IMR-90 (cell line): Measurements from ENCODE around the gene MS4A15. TPM values are rescaled to one million over a fixed set of nuclear protein-coding genes. Genes with fewer than 3 reads are reported as not detected.
A peak's percentile ranks its signal among the peaks of the same experiment; 100 is the strongest.

Source experiments
- ATAC-seq: fragments of 200-7000 bp; cut with Tn5 transposase; 2 replicates; pipeline ENCODE4 v1.9.1; 2020; ENCODE audit warnings: low read depth, mild to moderate bottlenecking, moderate library complexity
- BruUV-seq: library from RNA; stranded (reverse); fragments of 400-500 nt; replicated peaks from 2 replicates; lab custom pipeline; 2021; lab: Mats Ljungman, UMichigan
- CTCF ChIA-PET: fragments of 300-600 bp; formaldehyde crosslinking; extraction: SDS; loops from one replicate; lab custom pipeline; 2021; ENCODE audit warnings: antibody characterized with exemption; lab: Yijun Ruan, JAX
- POLR2A ChIA-PET: fragments of 300-600 bp; sonication (Branson Sonifier 250); formaldehyde crosslinking; loops from one replicate; lab custom pipeline; 2022; ENCODE audit warnings: antibody characterized with exemption; ENCODE audit not compliant: unreplicated experiment; lab: Charles Lee
- DNase-seq: peaks from one replicate; pipeline ENCODE4 v3.0.0; 2013
- H2AFZ ChIP-seq: replicated peaks from 2 replicates; pipeline ENCODE3; 2013; ENCODE audit warnings: low read length, mild to moderate bottlenecking; ENCODE audit not compliant: poor library complexity
- H2AK5ac ChIP-seq: 2 replicates; pipeline ENCODE4 v1.6.1; 2013; ENCODE audit warnings: low read depth, low read length, inconsistent platforms
- H2AK9ac ChIP-seq: replicated peaks from 2 replicates; pipeline ENCODE3; 2013; ENCODE audit warnings: mild to moderate bottlenecking, low read depth, low read length, moderate library complexity; ENCODE audit not compliant: poor library complexity
- H2BK120ac ChIP-seq: 2 replicates; pipeline ENCODE4 v1.6.1; 2013; ENCODE audit warnings: low read depth, low read length, inconsistent platforms
- H2BK15ac ChIP-seq: 3 replicates; pipeline ENCODE4 v1.6.1; 2013; ENCODE audit warnings: low read depth, low read length, inconsistent platforms
- H2BK20ac ChIP-seq: 2 replicates; pipeline ENCODE4 v1.6.1; 2013; ENCODE audit warnings: low read depth, mild to moderate bottlenecking, inconsistent platforms, low read length, moderate library complexity
- H2BK5ac ChIP-seq: 2 replicates; pipeline ENCODE4 v1.6.1; 2013; ENCODE audit warnings: mild to moderate bottlenecking, low read depth, low read length, inconsistent platforms; ENCODE audit not compliant: poor library complexity, severe bottlenecking
- H3K14ac ChIP-seq: replicated peaks from 2 replicates; pipeline ENCODE4 v1.6.1; 2013; ENCODE audit warnings: low read depth, low read length, inconsistent platforms
- H3K18ac ChIP-seq: 2 replicates; pipeline ENCODE4 v1.6.1; 2013; ENCODE audit warnings: low read depth, low read length, control low read depth
- H3K23ac ChIP-seq: 2 replicates; pipeline ENCODE4 v1.6.1; 2013; ENCODE audit warnings: low read depth, low read length, inconsistent platforms
- H3K27ac ChIP-seq: 2 replicates; pipeline ENCODE4 v1.5.1; 2013; ENCODE audit warnings: mild to moderate bottlenecking, control low read depth, low read length; ENCODE audit not compliant: insufficient read depth
- H3K27me3 ChIP-seq: 2 replicates; pipeline ENCODE4 v1.6.1; 2013; ENCODE audit warnings: low read length; ENCODE audit not compliant: control insufficient read depth, insufficient read depth
- H3K36me3 ChIP-seq: 2 replicates; pipeline ENCODE4 v1.6.1; 2013; ENCODE audit warnings: low read length, mixed read lengths; ENCODE audit not compliant: control insufficient read depth, insufficient read depth
- H3K4ac ChIP-seq: 2 replicates; pipeline ENCODE4 v1.6.1; 2013; ENCODE audit warnings: low read depth, low read length, inconsistent platforms
- H3K4me1 ChIP-seq: 2 replicates; pipeline ENCODE4 v1.6.1; 2013; ENCODE audit warnings: low read length, mixed read lengths; ENCODE audit not compliant: control insufficient read depth, insufficient read depth
- H3K4me2 ChIP-seq: 2 replicates; pipeline ENCODE4 v1.6.1; 2013; ENCODE audit warnings: low read depth, mild to moderate bottlenecking, control low read depth, low read length, moderate library complexity
- H3K4me3 ChIP-seq: 2 replicates; pipeline ENCODE4 v1.5.1; 2013; ENCODE audit warnings: low read depth, mild to moderate bottlenecking, control low read depth, low read length, moderate library complexity; ENCODE audit not compliant: insufficient read depth
- H3K56ac ChIP-seq: 2 replicates; pipeline ENCODE4 v1.6.1; 2013; ENCODE audit warnings: low read length, inconsistent platforms; ENCODE audit not compliant: insufficient read depth; ENCODE audit errors: extremely low read depth
- H3K79me1 ChIP-seq, 2 experiments: 2 replicates each; pipeline ENCODE4 v1.6.1; 2013; ENCODE audit warnings: low read length in 2 of 2, inconsistent platforms in 1 of 2, low read depth in 1 of 2
- H3K9ac ChIP-seq: 2 replicates; pipeline ENCODE4 v1.6.1; 2013; ENCODE audit warnings: low read depth, low read length, control low read depth
- H3K9me1 ChIP-seq: 2 replicates; pipeline ENCODE4 v1.6.1; 2013; ENCODE audit warnings: low read length, inconsistent platforms; ENCODE audit not compliant: insufficient read depth
- H3K9me3 ChIP-seq: 2 replicates; pipeline ENCODE4 v1.6.1; 2013; ENCODE audit warnings: low read length; ENCODE audit not compliant: control insufficient read depth, insufficient read depth
- H4K20me1 ChIP-seq: 2 replicates; pipeline ENCODE4 v1.6.1; 2013; ENCODE audit warnings: low read length, inconsistent platforms; ENCODE audit not compliant: insufficient read depth
- H4K5ac ChIP-seq: 2 replicates; pipeline ENCODE4 v1.6.1; 2013; ENCODE audit warnings: mild to moderate bottlenecking, low read depth, low read length, control low read depth
- H4K8ac ChIP-seq, 2 experiments: 2 replicates each; pipeline ENCODE4 v1.6.1; 2013; ENCODE audit warnings: low read depth in 2 of 2, low read length in 2 of 2, control low read depth in 1 of 2, inconsistent platforms in 1 of 2
- H4K91ac ChIP-seq: 2 replicates; pipeline ENCODE4 v1.6.1; 2013; ENCODE audit warnings: low read depth, low read length, inconsistent platforms; ENCODE audit not compliant: insufficient read depth
- BHLHE40 ChIP-seq: fragments of 150-350 bp; IDR thresholded peaks from 2 replicates; pipeline ENCODE4 v1.6.1; 2016; ENCODE audit warnings: mild to moderate bottlenecking, low read depth, low read length
- CEBPB ChIP-seq: IDR thresholded peaks from 2 replicates; pipeline ENCODE4 v1.6.1; 2012; ENCODE audit warnings: low read depth, low read length, improper control_type of control experiment
- CHD1 ChIP-seq: IDR thresholded peaks from 2 replicates; pipeline ENCODE4 v1.6.1; 2012; ENCODE audit warnings: low read depth, low read length, improper control_type of control experiment
- CTCF ChIP-seq: conservative IDR thresholded peaks from 2 replicates; pipeline ENCODE4 v1.5.1; 2012; ENCODE audit warnings: mild to moderate bottlenecking, low read depth, low read length, improper control_type of control experiment
- FOS ChIP-seq: fragments of 150-350 bp; IDR thresholded peaks from 2 replicates; pipeline ENCODE4 v1.6.1; 2016; ENCODE audit warnings: low read depth, low read length
- MAFK ChIP-seq: IDR thresholded peaks from 2 replicates; pipeline ENCODE4 v1.6.1; 2012; ENCODE audit warnings: low read depth, low read length, improper control_type of control experiment
- MAZ ChIP-seq: IDR thresholded peaks from 2 replicates; pipeline ENCODE4 v1.6.1; 2012; ENCODE audit warnings: low read depth, mild to moderate bottlenecking, low read length, improper control_type of control experiment, moderate library complexity, borderline replicate concordance
- MXI1 ChIP-seq: IDR thresholded peaks from 2 replicates; pipeline ENCODE4 v1.6.1; 2012; ENCODE audit warnings: low read depth, mild to moderate bottlenecking, low read length, moderate library complexity, borderline replicate concordance
- NFE2L2 ChIP-seq: fragments of 150-350 bp; IDR thresholded peaks from 2 replicates; pipeline ENCODE4 v1.6.1; 2016; ENCODE audit warnings: low read depth, mild to moderate bottlenecking, low read length
- POLR2A ChIP-seq: IDR thresholded peaks from 2 replicates; pipeline ENCODE4 v1.6.1; 2012; ENCODE audit warnings: mild to moderate bottlenecking, low read depth, low read length
- RAD21 ChIP-seq: IDR thresholded peaks from 2 replicates; pipeline ENCODE4 v1.6.1; 2012; ENCODE audit warnings: low read length, improper control_type of control experiment
- RCOR1 ChIP-seq: IDR thresholded peaks from 2 replicates; pipeline ENCODE4 v1.6.1; 2012; ENCODE audit warnings: mild to moderate bottlenecking, low read length, improper control_type of control experiment; ENCODE audit not compliant: insufficient replicate concordance
- RFX5 ChIP-seq: IDR thresholded peaks from 2 replicates; pipeline ENCODE4 v1.8.0; 2012; ENCODE audit warnings: low read depth, mild to moderate bottlenecking, low read length, moderate library complexity
- SMC3 ChIP-seq: fragments of 150-350 bp; IDR thresholded peaks from 2 replicates; pipeline ENCODE4 v1.6.1; 2016; ENCODE audit warnings: low read depth, mild to moderate bottlenecking, antibody characterized with exemption, low read length, moderate library complexity
- WGBS, 2 experiments: methylation state at CpG; one replicate each; pipeline versions ENCODE4 v1.1.5 to v1.1.7; 2013; ENCODE audit warnings: missing lambda C conversion rate in 2 of 2; ENCODE audit not compliant: insufficient read length in 1 of 2; ENCODE audit errors: extremely low coverage in 2 of 2; 5-methylcytosine and 5-hydroxymethylcytosine counted together
- dilution Hi-C: fragments of 300-500 bp; cut with HindIII; formaldehyde crosslinking; loops from one replicate; pipeline ENCODE4 v1.14.3; 2018; ENCODE audit warnings: low sequenced_read_pairs; ENCODE audit not compliant: unreplicated experiment
- in situ Hi-C: fragments of 300-500 bp; cut with MboI; formaldehyde crosslinking; loops from 3 replicates; pipeline ENCODE4 v1.14.3; 2019; ENCODE audit warnings: low sequenced_read_pairs, inconsistent platforms, mixed read lengths
- intact Hi-C: fragments of 100-400 bp; cut with micrococcal nuclease; formaldehyde crosslinking; loops from 2 replicates; pipeline ENCODE4 v1.10.0; 2022
- polyA plus RNA-seq, 3 experiments: library from polyadenylated mRNA; depleted of rRNA; stranded (reverse); fragments of >200 nt; gene quantifications; 2 replicates each; pipeline ENCODE4 v1.2.3, GENCODE V29; 2012; ENCODE audit warnings: low replicate concordance in 1 of 3
- total RNA-seq: library from RNA; depleted of rRNA; stranded (reverse); fragments of >200 nt; gene quantifications from 2 replicates; pipeline ENCODE4 v1.2.3, GENCODE V29; 2012
- TF ChIP-seq, protein P1 (sequence below): fragments of 150-350 bp; IDR thresholded peaks from 2 replicates; pipeline ENCODE4 v1.6.1; 2016; ENCODE audit warnings: low read depth, mild to moderate bottlenecking, low read length, moderate library complexity, borderline replicate concordance
- TF ChIP-seq, protein P2 (sequence below): fragments of 150-350 bp; IDR thresholded peaks from 2 replicates; pipeline ENCODE4 v1.6.1; 2017; ENCODE audit warnings: mild to moderate bottlenecking, antibody characterized with exemption, low read length, low read depth

The MS4A15 gene
- total and polyA plus RNA-seq, 2 of the 4 experiments (the other 2 are of a cell fraction): not detected

DNA sequence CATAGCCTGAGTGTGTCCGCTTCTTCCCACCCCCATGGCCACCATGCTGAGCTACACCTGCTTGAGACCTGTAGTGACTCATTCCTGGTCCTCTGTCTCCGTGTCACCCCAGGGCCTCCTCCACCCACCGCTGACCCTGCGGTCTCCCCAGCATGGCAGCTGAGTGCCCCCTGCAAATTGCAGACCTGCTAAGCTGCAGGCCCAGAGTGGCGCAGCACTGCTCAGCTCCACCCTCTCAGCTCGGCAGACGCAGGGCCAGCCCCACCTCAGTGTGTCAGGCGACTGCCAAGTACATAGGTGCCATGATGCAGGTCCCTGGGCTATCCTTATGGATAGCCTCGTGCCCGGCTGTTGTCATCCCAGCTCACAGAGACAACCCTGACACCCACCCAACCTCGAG lies 13.1 kb downstream of the MS4A15 start:
- H3K4me1 ChIP-seq: no peaks in the 10 kb centered on the region
- H3K18ac ChIP-seq: no peak overlapping the region
- H3K27ac ChIP-seq: no peak overlapping the region
- CTCF ChIA-PET: no interaction called here
- H2BK15ac ChIP-seq: no peak overlapping the region
- DNase-seq: no peak
- WGBS, 2 experiments: 47% methylated on average over 6 of the region's 11 CpGs; no CpG with 5 or more reads in 1 of the 2 experiments
- H4K20me1 ChIP-seq: no peaks in the 10 kb centered on the region
- no peak overlapping the region for H3K4me2 ChIP-seq
- intact Hi-C loops: no loop called here
- peak overlapping the region; percentile 65 for H2AK9ac ChIP-seq
- H3K4ac ChIP-seq: no peak overlapping the region
- H3K79me1 ChIP-seq: no peaks in the 10 kb centered on the region
- no peak overlapping the region for H3K14ac ChIP-seq
- no peak overlapping the region for H3K4me3 ChIP-seq
- no peak overlapping the region for H4K5ac ChIP-seq
- TF ChIP-seq MAFK (no peak), MXI1 (no peak), NFE2L2 (no peak), BHLHE40 (no peak), FOS (no peak), POLR2A (no peak), RFX5 (no peak), CEBPB (no peak), CHD1 (no peak), CTCF (no peak), RAD21 (no peak), RCOR1 (no peak), MAZ (no peak), SMC3 (no peak)
- TF ChIP-seq, protein P1, sequence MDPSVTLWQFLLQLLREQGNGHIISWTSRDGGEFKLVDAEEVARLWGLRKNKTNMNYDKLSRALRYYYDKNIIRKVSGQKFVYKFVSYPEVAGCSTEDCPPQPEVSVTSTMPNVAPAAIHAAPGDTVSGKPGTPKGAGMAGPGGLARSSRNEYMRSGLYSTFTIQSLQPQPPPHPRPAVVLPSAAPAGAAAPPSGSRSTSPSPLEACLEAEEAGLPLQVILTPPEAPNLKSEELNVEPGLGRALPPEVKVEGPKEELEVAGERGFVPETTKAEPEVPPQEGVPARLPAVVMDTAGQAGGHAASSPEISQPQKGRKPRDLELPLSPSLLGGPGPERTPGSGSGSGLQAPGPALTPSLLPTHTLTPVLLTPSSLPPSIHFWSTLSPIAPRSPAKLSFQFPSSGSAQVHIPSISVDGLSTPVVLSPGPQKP: no peak
- TF ChIP-seq, protein P2, sequence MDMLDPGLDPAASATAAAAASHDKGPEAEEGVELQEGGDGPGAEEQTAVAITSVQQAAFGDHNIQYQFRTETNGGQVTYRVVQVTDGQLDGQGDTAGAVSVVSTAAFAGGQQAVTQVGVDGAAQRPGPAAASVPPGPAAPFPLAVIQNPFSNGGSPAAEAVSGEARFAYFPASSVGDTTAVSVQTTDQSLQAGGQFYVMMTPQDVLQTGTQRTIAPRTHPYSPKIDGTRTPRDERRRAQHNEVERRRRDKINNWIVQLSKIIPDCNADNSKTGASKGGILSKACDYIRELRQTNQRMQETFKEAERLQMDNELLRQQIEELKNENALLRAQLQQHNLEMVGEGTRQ: no peak
- no peaks in the 10 kb centered on the region for H3K9me3 ChIP-seq
- in situ Hi-C loops: no loop called here
- H4K8ac ChIP-seq: no peak overlapping the region
- no peak overlapping the region for H4K91ac ChIP-seq
- peaks cover 15% of the 10 kb centered on the region for H3K27me3 ChIP-seq
- no TSS peak for BruUV-seq
- H3K9ac ChIP-seq: no peak overlapping the region
- H2BK20ac ChIP-seq: no peak overlapping the region
- ATAC-seq: no peak
- no peak overlapping the region for H2AFZ ChIP-seq
- no peak overlapping the region for H3K23ac ChIP-seq
- H2BK5ac ChIP-seq: no peak overlapping the region
- H2AK5ac ChIP-seq: no peak overlapping the region
- POLR2A ChIA-PET: no interaction called here
- H3K56ac ChIP-seq: no peak overlapping the region
- H2BK120ac ChIP-seq: no peak overlapping the region
- dilution Hi-C loops: no loop called here
- no peaks in the 10 kb centered on the region for H3K9me1 ChIP-seq
- no peaks in the 10 kb centered on the region for H3K36me3 ChIP-seq
